Tongue (tissue), 2 donors: ENCODE data around the gene EPHB1. TPM values are rescaled to one million over a fixed set of nuclear protein-coding genes. Genes with fewer than 3 reads are reported as not detected.

Experiments
- DNase-seq: peaks from one replicate; pipeline ENCODE4 v3.0.0-alpha.2; 2015
- total RNA-seq: library from RNA; depleted of rRNA; stranded (reverse); fragments of >200 nt; gene quantifications from one replicate; pipeline ENCODE4 v1.2.3, GENCODE V29; 2014

Gene EPHB1
- total RNA-seq, 1 donor from 2014 or later: 13.3 TPM

DNA sequence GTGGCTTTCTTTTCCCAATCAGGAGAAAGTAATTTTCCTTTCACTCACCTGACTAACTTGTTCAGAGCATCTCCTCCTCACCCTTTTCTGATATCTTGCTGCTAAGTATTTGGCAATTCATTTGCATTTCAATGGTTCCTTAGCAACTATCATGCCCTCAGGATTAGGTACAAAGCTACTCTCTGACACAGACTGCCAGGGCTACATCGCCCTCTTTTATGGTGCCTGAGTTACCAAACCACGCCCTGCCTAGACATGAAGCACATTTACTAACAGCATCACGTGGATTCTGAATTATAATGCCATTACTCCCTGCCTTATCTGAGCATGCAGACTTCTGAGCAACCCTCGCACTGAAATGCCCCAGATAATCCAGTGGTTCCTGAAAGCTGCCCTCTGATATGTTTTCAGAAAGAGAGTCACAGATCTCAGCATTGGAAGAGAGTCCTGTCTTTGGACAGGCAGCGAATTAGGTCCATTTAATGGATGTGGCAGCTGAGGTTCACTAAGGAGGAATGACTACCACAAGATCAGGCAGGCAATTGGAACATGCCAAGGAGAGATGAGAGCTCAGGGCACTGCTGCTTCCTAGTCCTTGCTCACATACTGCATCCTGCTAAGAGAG lies 14.5 kb downstream of the EPHB1 start:
- no peak for DNase-seq

DNA sequence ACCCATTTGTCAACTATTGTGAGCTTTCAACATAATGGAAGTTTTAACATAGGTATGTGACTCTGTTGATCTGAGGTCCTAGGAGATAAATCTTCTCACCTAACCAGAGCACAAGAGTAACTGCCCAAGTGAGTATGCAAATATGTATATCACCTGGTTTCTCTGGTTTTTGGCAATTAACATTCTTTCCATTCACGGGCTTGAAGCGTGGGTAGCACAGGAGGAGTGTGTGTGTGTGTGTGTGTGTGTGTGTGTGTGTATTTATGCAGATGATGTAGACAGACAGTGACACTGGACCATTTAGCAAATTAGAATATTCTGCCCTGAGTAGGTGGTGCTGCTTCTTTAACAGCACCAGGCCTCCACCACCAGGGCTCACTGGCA lies 15.0 kb downstream of the EPHB1 start:
- DNase-seq: no peak

DNA sequence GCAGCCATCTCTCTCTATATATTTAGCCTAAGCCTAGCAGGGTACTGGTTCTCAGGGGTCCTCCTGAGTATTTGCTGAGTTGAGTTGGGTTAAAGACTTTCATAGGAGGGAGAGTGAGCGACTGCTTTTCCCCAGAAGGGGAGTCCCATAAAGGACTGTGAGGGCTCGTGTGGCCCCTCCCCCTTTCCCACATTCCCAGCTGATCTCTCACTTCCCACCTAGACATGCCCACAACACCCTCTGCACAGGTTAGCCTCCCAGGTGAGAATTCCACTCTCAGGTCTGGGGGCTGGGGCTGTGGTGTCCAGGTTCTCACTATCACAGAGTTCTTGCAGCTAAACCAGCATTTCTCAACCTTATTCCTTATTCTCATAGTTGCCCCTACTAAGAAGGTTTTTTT lies 15.8 kb downstream of the EPHB1 start:
- DNase-seq: no peak

DNA sequence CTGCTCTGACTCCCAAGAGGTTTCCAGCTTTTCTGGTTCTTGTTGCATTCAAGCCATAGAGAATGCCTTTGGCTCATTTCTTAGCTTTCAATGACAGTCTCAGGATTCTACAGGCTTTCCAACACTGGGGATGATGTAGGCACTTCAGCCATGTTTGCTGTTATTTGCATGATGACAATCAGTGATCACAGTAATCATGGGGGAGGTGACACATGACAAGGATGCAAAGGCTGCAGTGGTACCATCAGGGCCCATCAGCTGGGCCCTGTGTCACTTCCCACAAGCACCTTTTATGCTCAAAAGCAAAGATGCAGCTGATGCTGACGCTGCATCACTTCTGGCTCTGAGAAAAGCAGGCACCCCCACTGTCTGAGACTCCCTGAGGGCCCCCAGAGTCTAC lies 18.6 kb downstream of the EPHB1 start:
- no peak for DNase-seq

- DNase-seq: no peak
These were observed 20.5 kb downstream of the EPHB1 start for GRCh38 chr3:134815519-134815918.

- DNase-seq: no peak
These were observed 21.6 kb downstream of the EPHB1 start for GRCh38 chr3:134816623-134817022.

- no peak for DNase-seq
These were observed 22.2 kb downstream of the EPHB1 start for GRCh38 chr3:134817297-134817696.

GRCh38 chr3:134820994-134821393 lies 25.9 kb downstream of the EPHB1 start:
- no peak for DNase-seq

DNA sequence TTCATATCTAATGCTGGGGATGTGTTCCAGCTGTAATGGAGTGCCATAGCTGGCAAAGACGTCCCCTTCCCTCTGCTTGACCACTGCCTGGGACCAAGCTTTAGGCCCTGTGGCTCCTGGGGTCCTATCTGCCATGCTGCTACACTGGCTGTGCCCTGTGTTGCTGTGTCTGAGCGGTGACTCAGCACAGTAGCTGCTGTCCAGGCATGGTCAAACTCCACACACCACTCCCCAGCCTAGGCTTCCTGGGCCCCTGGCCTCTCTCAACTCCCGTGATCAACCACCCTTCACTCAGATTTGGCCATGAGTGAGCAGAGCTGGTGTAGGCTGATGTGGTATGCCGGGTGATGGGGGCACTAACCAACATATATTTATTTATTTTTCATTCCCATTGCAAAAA lies 27.0 kb downstream of the EPHB1 start:
- no peak for DNase-seq

DNA sequence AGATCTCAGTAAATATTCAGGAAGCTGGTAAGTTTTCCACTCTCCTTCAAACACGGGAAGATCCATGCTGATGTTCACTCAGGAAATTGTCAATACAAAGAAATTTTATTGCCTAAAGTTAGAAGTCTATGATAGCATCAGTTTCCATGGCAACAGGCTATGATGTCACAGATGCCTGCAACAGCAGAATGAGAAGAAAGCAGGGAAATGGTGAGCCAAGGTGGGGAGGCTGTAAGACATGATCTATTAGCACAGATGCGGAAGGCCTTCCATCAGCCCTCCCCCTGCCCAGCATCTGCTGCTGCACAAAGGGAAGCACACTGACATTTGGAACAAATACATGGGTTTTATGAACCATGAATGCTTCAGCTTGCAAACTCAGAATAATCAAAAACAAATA lies 28.6 kb downstream of the EPHB1 start:
- no peak for DNase-seq

GRCh38 chr3:134824791-134825190 lies 29.7 kb downstream of the EPHB1 start:
- no peak for DNase-seq

GRCh38 chr3:134827213-134827612 lies 32.2 kb downstream of the EPHB1 start:
- no peak for DNase-seq

DNA sequence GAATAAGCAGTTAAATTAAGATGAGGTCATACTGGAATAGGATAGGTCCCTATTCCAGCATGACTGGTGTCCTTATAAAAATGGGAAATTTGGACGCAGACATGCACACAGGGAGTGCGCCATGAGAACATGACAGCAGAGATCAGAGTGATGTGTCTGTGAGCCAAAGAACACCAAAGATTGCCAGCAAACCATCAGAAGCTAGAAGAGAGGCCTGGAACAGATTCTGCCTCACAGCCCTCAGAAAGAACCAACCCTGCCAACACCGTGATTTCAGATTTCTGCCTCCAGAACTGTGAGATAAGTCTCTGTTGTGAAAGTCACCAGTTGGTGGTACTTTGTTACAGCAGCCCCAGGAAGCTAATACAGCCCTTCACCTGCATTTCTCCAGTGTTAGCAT lies 34.7 kb downstream of the EPHB1 start:
- no peak for DNase-seq

DNA sequence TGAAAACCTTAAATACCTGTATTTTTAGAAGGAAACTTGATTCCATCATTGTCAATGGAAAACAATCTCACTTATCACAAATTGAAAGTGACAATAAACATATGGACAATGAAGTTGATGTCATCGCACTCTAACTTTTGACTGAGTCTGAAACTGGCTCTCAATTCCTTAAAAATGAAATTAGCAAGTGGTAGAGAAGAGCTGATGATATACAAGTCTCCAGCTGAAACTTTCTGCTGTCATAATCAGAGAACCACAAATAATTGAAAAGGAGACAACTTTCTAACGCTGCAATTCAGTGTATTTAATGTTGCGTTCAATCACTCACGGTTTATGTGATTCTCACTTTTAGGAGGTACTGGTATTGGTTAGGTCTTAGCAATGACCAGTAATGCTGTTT lies 37.5 kb downstream of the EPHB1 start:
- no peak for DNase-seq

DNA sequence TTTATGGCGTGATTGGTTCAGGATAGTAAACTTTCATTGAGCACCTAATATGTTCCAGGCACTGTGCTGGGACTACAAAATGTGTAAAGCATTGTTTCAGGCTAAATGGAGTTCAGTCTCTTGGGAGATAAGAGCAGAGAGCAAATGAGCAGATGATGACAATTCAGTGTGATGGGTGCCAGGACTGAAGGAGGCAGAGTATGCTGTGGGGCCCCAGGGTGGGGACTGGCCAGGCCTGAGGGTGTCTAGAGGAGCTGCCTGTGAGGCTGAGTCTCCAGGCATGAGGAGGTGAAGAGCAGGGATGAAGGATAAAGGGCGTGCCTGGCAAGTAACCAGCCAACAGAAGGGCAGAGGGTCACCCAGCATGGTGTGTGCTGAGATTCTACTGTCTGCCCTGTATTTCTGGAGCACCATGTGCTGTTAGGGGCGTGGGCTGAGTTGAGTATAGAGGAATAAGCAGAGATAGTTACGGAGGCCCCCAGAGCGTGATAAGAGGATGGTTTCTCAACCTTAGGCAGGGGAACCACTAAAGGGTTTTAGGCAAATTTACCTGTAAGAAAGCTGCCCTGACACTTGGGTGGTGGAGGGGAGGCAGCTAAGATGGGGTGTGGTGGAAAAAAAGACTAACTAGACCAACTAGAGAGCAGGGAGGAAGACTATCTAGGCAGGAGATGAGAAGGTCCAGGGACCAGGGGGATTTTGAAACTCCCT lies 38.5 kb downstream of the EPHB1 start:
- DNase-seq: no peak

DNA sequence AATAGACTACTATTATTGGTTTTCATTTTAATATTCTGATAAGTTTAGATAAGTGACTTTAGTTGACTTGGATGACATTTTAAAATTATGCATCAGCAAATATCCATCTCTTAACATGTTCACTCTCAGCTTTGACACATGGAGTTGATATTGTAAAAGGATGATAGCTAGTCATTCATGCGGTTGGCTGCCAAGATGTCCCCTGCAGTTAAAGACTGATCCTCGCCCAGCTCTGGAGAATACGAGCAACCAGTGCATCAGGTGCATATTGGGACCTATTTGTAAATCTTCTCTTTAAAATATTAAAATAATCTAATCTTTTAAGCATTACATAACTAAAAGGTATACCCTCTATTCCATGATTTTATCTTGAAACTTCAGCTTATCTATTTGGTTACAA lies 41.9 kb downstream of the EPHB1 start:
- no peak for DNase-seq

DNA sequence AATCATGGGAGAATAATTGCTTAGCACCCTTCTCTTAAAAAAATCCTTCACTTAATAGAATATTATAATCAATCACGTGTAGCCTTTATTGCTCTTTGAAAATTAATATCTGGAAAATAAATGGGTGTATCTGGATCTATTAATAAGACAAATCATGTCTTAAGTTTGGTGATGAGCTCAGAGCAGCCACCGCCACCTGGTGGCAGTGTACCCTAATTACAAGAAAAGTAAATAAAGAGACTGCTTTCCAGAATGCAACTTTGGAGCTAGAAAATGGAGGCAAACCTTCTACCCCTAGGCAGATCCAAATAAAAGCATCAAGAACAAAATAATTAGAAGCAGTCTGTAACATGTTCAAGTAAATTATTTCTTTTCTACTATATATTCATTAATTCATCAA lies 43.5 kb downstream of the EPHB1 start:
- DNase-seq: no peak

- DNase-seq: no peak
These were observed 44.4 kb downstream of the EPHB1 start for GRCh38 chr3:134839422-134839821.

DNA sequence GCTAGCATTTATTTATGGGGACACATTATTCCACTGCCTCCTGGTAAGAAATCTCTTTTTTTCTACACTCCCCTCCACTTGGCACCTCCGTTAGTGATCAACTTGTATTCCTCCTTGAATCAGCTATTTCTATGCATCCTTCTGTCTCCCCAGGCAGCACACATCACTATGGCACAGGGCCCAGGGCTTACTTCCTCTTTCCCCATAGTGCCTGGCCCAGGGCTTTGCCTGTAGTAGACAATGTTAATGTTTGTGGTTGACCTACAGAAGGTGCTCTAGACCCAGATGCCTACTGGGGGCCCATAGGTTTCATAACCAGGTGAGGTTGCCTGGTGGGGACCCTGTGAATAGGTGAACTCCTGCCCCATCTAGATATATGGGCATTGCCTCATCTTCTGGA lies 44.9 kb downstream of the EPHB1 start:
- no peak for DNase-seq

DNA sequence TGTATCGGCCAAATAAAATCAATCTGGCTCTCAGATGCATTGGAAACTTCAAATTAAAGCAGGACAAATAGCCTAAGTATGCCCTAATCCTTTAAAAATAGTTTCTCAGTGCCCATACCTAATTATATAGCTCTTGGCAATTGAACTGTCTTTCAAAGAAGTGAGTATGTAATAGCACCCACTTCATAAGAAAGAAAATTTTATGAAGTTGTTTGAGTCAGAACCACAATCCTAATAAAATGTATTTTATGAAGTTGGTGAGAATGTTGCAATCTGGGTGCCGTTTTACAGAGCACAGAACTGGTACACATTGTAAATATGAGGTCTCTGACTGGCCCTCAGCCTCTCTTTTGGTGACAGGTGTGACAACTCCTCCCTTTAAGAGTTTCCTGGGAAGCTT lies 45.4 kb downstream of the EPHB1 start:
- no peak for DNase-seq

- no peak for DNase-seq
These were observed 51.0 kb downstream of the EPHB1 start for GRCh38 chr3:134846084-134846483.

DNA sequence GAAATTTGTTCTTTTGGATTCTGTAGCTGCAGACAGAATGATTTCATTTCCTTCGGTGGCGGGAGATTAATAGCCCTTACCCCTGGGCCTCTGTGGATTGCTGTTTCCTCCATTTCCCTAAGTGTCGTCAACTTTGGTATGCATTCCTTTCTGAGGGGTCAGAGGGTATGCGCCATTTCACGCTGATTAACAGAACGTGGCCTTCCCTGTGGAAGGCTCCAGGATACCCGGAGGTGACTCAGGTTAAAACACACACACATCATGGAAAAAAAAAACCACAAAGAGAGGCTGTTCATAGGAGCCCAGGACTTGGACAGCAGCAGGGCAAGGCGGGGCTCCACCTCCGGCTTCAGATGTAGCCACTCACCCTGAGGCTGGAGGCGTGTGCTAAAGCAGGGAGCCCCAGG lies 51.9 kb downstream of the EPHB1 start:
- DNase-seq: peak; percentile 37

DNA sequence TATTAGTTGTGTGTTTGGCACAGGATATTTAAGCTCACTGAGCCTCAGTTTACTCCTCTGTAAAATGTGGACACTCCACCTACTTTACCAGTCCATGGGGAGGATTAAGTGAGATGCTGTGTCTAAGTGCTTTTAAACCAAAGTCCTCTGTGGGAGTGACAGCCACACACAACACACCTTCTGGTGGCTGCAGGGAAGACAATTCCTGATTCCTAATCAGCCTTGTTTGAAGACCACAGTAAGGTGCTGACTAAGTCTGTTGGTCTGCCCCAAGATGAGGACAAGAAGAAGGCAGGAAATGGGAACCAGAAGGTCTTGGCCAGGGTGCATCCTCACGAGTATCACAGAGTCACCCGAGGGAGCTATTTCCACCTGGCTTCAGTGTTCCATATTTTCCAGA lies 52.3 kb downstream of the EPHB1 start:
- no peak for DNase-seq

- DNase-seq: no peak
These were observed 54.5 kb downstream of the EPHB1 start for GRCh38 chr3:134849561-134849960.

DNA sequence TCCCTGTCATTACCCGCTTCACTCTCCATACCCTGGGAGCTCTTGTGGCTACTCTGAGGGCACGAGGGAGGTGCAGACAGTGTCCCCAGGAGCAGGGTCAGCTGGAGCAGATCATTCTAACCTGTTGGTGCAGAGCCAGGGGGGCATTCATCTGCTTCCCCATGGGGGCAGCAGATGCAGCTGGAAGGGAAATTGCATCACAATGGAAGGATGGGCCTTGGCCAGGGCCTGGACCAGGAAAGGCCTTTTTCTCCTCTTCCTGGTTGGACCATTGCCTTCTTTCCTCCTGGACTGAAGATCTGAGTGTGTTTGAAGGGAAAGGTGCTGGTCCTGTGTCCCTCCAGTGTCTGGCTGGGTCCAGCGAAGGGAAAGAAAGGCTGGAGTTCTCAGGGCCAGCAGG lies 55.7 kb downstream of the EPHB1 start:
- DNase-seq: no peak
